ENCODE results near the gene EXD3. TPM values are rescaled to one million over a fixed set of nuclear protein-coding genes. Genes with fewer than 3 reads are reported as not detected.

The EXD3 gene
- total and polyA plus RNA-seq, 2 of the 4 experiments (the other 2 are of a cell fraction), result 1.1 to 7.4 TPM

- no peak overlapping the region for H3K18ac ChIP-seq (ENCODE audit: low read depth, low read length)
- ChIA-PET CTCF (no interaction called here), POLR2A (ENCODE audit: unreplicated experiment) (no interaction called here)
- no peak overlapping the region for H3K4me3 ChIP-seq (ENCODE audit: insufficient read depth, low read depth, low read length)
- no peak overlapping the region for H2AK5ac ChIP-seq (ENCODE audit: low read depth, low read length)
- H3K9ac ChIP-seq (ENCODE audit: low read depth, low read length), result no peak overlapping the region
- H3K23ac ChIP-seq (ENCODE audit: low read depth, low read length), result no peak overlapping the region
- H3K4me2 ChIP-seq (ENCODE audit: low read depth, low read length), result no peak overlapping the region
- H4K5ac ChIP-seq (ENCODE audit: low read depth, low read length), result no peak overlapping the region
- intact Hi-C loops (cut with micrococcal nuclease), result no loop called here
- no peaks in the 10 kb centered on the region for H3K36me3 ChIP-seq (ENCODE audit: control insufficient read depth, insufficient read depth, low read length)
- no peaks in the 10 kb centered on the region for H3K27me3 ChIP-seq (ENCODE audit: control insufficient read depth, insufficient read depth, low read length)
- H3K9me1 ChIP-seq (ENCODE audit: insufficient read depth, low read length), result no peaks in the 10 kb centered on the region
- H4K91ac ChIP-seq (ENCODE audit: insufficient read depth, low read depth, low read length), result no peak overlapping the region
- no peaks in the 10 kb centered on the region for H3K79me1 ChIP-seq (ENCODE audit: low read depth in 1 of 2, low read length in 2 of 2)
- no peak overlapping the region for H2AK9ac ChIP-seq (replicated peaks; ENCODE audit: low read depth, low read length, poor library complexity)
- no peak overlapping the region for H2BK20ac ChIP-seq (ENCODE audit: low read depth, low read length)
- no peak overlapping the region for H2AFZ ChIP-seq (replicated peaks; ENCODE audit: low read length, poor library complexity)
- H2BK15ac ChIP-seq (ENCODE audit: low read depth, low read length), result no peak overlapping the region
- WGBS, 2 experiments (ENCODE audit: extremely low coverage in 2 of 2, insufficient read length in 1 of 2), result no CpG with 5 or more reads among the region's 16 CpGs
- BruUV-seq (replicated peaks), result no TSS peak
- no peak overlapping the region for H2BK5ac ChIP-seq (ENCODE audit: low read depth, low read length, poor library complexity, severe bottlenecking)
- H3K14ac ChIP-seq (replicated peaks; ENCODE audit: low read depth, low read length), result no peak overlapping the region
- no peak overlapping the region for H4K8ac ChIP-seq (ENCODE audit: low read depth in 2 of 2, low read length in 2 of 2)
- no peak overlapping the region for H3K27ac ChIP-seq (ENCODE audit: insufficient read depth, low read length)
- in situ Hi-C loops (cut with MboI; ENCODE audit: low sequenced_read_pairs), result no loop called here
- no peak for DNase-seq
- H2BK120ac ChIP-seq (ENCODE audit: low read depth, low read length), result no peak overlapping the region
- H3K56ac ChIP-seq (ENCODE audit: extremely low read depth, insufficient read depth, low read length), result no peak overlapping the region
- no peak overlapping the region for H3K4ac ChIP-seq (ENCODE audit: low read depth, low read length)
- H3K9me3 ChIP-seq (ENCODE audit: control insufficient read depth, insufficient read depth, low read length), result peaks cover 2% of the 10 kb centered on the region; the same call in 1 of the 2 replicates
- ATAC-seq (ENCODE audit: low read depth), result no peak
- TF ChIP-seq MAFK (IDR thresholded peaks at IDR 0.05; ENCODE audit: low read depth, low read length) (no peak), MXI1 (IDR thresholded peaks at IDR 0.05; ENCODE audit: borderline replicate concordance, low read depth, low read length) (no peak), RAD21 (IDR thresholded peaks at IDR 0.05; ENCODE audit: low read length) (no peak), CHD1 (IDR thresholded peaks at IDR 0.05; ENCODE audit: low read depth, low read length) (no peak), CTCF (conservative IDR thresholded peaks at IDR 0.05; ENCODE audit: low read depth, low read length) (no peak), NFE2L2 (IDR thresholded peaks at IDR 0.05; ENCODE audit: low read depth, low read length) (no peak), MAZ (IDR thresholded peaks at IDR 0.05; ENCODE audit: borderline replicate concordance, low read depth, low read length) (no peak), POLR2A (IDR thresholded peaks at IDR 0.05; ENCODE audit: low read depth, low read length) (no peak), FOS (IDR thresholded peaks at IDR 0.05; ENCODE audit: low read depth, low read length) (no peak), SMC3 (IDR thresholded peaks at IDR 0.05; ENCODE audit: low read depth, low read length) (no peak), CEBPB (IDR thresholded peaks at IDR 0.05; ENCODE audit: low read depth, low read length) (no peak), RCOR1 (IDR thresholded peaks at IDR 0.05; ENCODE audit: insufficient replicate concordance, low read length) (no peak), USF2 (IDR thresholded peaks at IDR 0.05; ENCODE audit: low read depth, low read length) (no peak), RFX5 (IDR thresholded peaks at IDR 0.05; ENCODE audit: low read depth, low read length) (no peak), BHLHE40 (IDR thresholded peaks at IDR 0.05; ENCODE audit: low read depth, low read length) (no peak), ELK1 (IDR thresholded peaks at IDR 0.05; ENCODE audit: borderline replicate concordance, low read depth, low read length) (no peak)
- H3K4me1 ChIP-seq (ENCODE audit: control insufficient read depth, insufficient read depth, low read length), result peaks cover 5% of the 10 kb centered on the region; the same call in 1 of the 2 replicates
- dilution Hi-C loops (cut with HindIII; ENCODE audit: low sequenced_read_pairs, unreplicated experiment), result no loop called here
- no peaks in the 10 kb centered on the region; the same call in 1 of the 2 replicates for H4K20me1 ChIP-seq (ENCODE audit: insufficient read depth, low read length)
These were observed 42.8 kb downstream of the EXD3 start for GRCh38 chr9:137380171-137380570.

All from IMR-90 (cell line).